ENCODE results near the gene RBM38.
A peak's percentile ranks its signal among the peaks of the same experiment; 100 is the strongest.

Gene RBM38

GRCh38 chr20:57391439-57392301 lies 474 bp downstream of the RBM38 start:
- no peak for DNase-seq (ENCODE audit: low read depth)

- peak; percentile 55 for DNase-seq (ENCODE audit: low read depth)
Measured at GRCh38 chr20:57392512-57393271, 1.5 kb downstream of the RBM38 start.

- no peak for DNase-seq (ENCODE audit: low read depth)
Measured at GRCh38 chr20:57393321-57394120, 2.3 kb downstream of the RBM38 start.

DNA sequence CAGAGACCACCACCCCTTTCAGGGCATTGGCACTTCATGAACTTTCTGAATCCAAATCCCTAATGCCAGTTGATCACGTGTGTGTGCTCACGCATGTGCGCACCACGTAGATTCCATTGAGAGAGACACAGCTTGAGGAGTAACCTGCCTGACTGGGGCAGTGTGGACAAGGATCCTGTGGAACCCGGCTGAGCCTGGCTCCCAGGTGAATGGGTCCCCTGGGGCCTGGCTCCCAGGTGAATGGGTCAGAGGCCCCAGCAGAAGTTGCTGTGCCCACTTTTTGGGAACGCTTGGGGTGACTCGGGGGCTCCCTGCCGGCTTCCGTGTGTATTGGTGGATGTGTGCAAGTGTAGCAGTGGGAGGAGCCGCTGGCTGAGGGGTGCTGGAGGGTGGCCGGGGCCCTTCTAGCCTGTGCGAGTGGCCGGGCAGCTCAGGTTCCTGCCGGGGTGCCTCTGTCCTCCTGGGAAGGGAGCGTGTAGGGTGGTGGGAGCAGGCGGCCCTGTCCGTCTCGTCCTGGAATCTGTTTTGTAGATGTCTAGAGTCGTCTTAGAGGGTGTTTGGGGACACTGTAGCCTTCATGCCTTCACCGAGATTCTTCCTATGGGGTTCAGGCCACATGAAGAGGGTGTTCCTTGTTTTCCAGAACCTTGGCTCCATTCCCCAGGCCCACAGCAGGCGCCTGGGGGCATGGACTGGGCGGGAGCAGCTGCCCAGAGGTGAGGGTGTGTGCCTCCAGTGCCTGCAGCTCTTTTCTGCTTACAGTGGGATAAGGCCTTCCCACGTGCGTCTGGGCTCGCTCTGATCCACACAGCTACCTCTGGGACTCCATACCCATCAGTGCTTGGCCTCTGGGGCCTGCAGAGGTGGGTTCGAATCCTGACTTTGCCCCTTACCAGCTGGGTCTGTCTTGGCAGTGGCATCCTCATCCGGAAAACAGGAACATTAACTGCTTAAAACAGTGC lies 3.2 kb downstream of the RBM38 start:
- DNase-seq (ENCODE audit: low read depth), result no peak

GRCh38 chr20:57395111-57395966 lies 4.1 kb downstream of the RBM38 start:
- no peak for DNase-seq (ENCODE audit: low read depth)

- no peak for DNase-seq (ENCODE audit: low read depth)
Measured at GRCh38 chr20:57396212-57396983, 5.2 kb downstream of the RBM38 start.

DNA sequence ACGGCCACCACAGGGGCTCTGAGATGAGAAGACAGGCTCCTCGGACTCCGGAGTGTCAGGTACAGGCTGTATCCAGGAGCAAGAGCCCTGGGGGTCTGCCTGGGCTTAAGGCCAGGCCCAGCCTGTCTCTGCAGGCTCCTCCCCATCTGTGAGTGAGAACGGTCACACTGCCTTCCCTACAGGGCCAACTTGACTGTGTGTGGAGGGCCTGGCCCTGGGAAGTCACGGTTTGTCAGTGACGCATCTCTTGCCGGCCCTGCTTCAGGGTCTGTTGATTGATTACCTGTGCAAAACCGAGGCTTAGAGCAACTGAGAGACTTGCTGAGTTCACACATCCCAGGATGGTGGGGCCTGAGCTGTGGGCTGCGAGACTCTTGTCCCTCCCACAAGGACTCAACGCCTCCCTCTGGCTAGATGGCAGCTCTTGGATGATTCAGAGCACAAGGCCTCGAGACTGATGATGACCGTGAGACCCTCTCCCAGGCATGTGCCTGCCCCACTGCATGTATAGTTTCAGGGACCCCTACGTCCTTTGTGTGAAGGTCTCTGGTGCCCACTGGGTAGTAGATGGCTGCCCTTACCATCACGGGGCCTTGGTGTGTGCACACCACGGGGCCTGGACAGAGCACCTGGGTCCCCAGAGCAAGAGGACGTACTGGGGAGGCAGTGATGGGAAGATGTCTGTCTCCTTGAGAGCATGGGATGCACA lies 5.9 kb downstream of the RBM38 start:
- DNase-seq (ENCODE audit: low read depth), result no peak

DNA sequence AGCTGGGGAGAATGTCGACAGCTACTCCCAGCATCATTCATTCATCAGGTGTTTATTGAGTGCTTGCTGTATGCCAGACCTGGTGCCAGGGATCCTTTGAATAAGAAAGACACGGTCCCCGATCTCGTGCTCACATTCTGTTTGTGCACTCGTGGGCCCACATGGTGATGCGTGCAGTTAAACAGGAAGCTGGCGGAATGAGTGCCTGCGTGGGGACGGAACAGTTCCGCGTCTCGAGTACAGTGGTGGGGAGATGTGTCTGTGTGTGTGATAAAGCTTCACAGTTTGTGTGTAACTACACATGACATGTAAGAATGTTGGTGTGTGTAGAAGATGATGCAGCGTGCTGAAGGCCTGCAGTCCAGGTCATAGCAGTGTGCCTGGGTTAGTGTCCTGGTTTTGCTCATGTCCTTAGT lies 6.5 kb downstream of the RBM38 start:
- DNase-seq (ENCODE audit: low read depth), result peak; percentile 36

DNA sequence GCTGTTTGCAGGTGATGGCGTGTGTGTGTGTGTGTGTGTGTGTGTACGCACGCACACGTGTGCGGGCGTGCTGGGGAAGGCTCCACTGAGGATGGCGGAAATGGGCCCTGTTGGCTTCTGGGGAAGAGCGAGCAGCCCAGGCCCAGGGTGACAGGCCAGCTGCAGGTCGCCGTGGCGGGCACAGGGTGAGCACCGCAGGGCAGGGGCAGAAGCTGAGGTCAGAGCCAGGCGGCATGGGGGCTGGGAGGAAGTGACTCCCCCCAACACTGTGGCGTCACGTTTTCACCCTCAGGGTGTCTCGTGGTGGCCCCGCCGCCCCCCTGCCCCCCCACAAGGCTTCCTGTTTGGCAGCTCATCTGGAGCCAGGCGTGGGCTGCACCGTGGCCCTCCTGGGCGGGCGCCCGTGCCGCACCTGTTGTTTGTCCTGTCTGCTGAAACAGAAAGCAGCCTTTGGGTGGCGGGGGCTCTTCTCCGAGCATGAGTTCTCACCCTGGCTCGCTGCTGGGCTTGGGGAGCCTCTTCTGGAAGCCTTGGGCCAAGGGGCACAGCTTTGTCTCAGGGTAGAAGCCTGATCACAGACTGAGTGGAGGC lies 7.1 kb downstream of the RBM38 start:
- DNase-seq (ENCODE audit: low read depth), result peak; percentile 78

GRCh38 chr20:57398901-57399535 lies 7.8 kb downstream of the RBM38 start:
- no peak for DNase-seq (ENCODE audit: low read depth)

DNA sequence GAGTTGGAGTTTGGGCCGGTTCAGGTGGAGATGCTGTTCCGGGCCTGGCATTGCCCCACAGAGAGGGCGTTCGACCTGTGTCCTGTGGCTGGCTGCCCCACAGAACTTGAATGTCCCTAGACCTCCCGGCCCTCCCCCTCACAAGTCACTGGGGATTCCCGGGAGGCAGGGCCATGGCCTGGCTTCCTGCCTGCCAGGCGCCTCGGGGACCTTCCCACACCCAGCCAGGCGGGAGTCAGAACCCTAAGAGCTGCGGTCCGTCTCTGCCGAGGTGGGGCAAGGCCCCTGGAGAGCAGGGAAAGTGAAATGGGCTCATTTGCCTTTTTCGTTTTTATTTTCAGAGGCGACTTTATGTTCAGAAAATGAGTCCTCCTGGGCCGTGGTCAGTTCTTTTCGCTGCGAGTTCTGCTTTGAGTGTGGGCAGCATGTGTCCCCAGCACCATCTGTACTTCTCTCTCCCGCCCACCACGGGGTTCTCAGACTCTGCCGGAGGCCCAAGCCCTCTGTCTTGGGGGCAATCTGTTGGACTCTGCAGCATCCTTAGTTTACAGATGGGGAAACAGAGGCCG lies 8.5 kb downstream of the RBM38 start:
- DNase-seq (ENCODE audit: low read depth), result peak; percentile 26

DNA sequence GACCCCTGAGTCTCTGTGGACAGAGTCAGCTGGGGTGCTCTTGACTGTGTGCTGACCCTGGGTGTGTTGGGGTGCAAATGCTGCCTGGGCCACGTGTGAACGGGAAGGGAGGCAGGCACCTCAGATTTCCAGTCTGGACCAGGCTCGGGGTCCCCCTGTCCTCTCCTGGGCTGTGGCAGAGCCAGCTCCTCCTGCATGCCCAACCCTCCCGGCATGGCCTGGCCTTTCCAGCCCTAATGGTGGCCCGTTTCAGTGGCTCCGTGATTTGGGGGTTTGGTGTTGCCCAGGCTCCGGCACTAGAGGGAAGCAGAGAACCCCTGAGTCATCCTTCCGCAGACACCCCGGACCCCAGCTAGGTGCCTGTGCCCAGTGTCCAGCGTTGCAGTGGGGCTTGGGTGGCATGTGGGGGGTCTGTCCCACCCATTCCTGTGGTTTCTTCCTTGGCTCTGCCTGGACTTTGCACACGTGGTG lies 9.1 kb downstream of the RBM38 start:
- DNase-seq (ENCODE audit: low read depth), result no peak

GRCh38 chr20:57400821-57401564 lies 9.8 kb downstream of the RBM38 start:
- DNase-seq (ENCODE audit: low read depth), result no peak

- no peak for DNase-seq (ENCODE audit: low read depth)
Measured at GRCh38 chr20:57401565-57401918, 10.3 kb downstream of the RBM38 start.

DNA sequence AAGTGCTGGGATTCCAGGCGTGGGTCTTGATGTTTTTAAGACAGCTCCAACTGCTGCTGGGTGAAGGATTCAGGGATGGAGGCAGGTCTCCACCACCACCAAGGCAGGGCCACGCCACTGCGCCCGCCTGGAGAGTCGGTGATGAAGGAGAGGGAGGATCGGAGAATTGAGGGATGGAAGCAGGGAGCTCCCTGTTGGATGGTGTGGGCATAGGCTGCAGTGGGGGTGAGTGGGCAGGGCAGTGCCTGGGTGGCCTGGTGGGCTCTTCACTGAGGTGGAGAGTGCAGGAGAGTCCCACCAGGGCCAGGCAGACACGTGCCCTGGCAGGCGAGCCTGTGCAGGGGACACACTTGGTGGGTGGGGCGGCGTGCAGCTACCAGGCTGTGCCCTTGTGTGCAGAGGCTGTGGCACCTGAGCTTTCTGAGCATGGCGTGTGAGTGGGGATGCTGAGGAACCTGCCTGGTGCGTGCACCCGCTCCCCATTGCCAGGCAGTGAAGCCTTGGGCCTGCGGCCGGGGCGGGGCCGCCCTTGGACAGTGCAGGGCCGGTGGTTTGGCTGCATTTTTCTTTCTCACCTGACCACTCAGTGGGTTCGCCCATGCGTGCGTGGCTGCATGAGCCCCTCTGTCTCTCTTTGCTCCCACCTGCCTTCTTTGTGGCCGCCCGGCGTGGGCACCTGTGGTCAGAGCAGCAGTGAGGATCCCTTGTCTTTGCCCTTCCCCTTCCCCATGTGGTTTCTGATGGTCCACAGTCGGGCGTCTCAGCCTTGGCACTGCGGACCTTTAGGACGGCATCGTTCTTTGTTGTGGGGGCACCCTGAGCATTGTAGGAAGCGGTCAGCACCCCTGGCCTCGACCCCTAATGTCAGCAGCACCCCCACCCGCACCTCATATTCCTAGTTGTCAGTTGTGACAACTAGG lies 11.3 kb downstream of the RBM38 start:
- DNase-seq (ENCODE audit: low read depth), result no peak

GRCh38 chr20:57403216-57403615 lies 12.0 kb downstream of the RBM38 start:
- DNase-seq (ENCODE audit: low read depth), result no peak

Data from activated T-helper 9 cell treated with anti-CD3 and anti-CD28 coated beads, Interleukin-2, amount 50 U/mL, for 16 hours (primary cell).